Osteocyte (in vitro differentiated cells): Measurements from ENCODE around the gene SPRN. TPM values are rescaled to one million over a fixed set of nuclear protein-coding genes. Genes with fewer than 3 reads are reported as not detected.
A peak's percentile ranks its signal among the peaks of the same experiment; 100 is the strongest.

Source experiments
- DNase-seq: peaks from one replicate; pipeline ENCODE4 v3.0.0; 2021; ENCODE audit warnings: mixed read lengths; ENCODE audit not compliant: unreplicated experiment; ENCODE audit errors: extremely low spot score
- H3K27ac Mint-ChIP-seq: one replicate; pipeline ENCODE4 v1.8.0; 2021; ENCODE audit warnings: mild to moderate bottlenecking, mixed read lengths; ENCODE audit not compliant: unreplicated experiment
- H3K27me3 Mint-ChIP-seq: one replicate; pipeline ENCODE4 v1.8.0; 2021; ENCODE audit warnings: mixed read lengths; ENCODE audit not compliant: unreplicated experiment
- H3K36me3 Mint-ChIP-seq: one replicate; pipeline ENCODE4 v1.8.0; 2021; ENCODE audit warnings: mixed read lengths; ENCODE audit not compliant: unreplicated experiment
- H3K4me1 Mint-ChIP-seq: one replicate; pipeline ENCODE4 v1.8.0; 2021; ENCODE audit warnings: mixed read lengths; ENCODE audit not compliant: unreplicated experiment
- H3K4me3 Mint-ChIP-seq: one replicate; pipeline ENCODE4 v1.8.0; 2021; ENCODE audit warnings: mild to moderate bottlenecking, moderate library complexity, mixed read lengths; ENCODE audit not compliant: unreplicated experiment
- H3K9me3 Mint-ChIP-seq: one replicate; pipeline ENCODE4 v1.8.0; 2021; ENCODE audit warnings: mixed read lengths; ENCODE audit not compliant: unreplicated experiment
- CTCF ChIP-seq: fragments of 200-600 bp; sonication (generic); IDR thresholded peaks from 2 replicates; pipeline ENCODE4 v1.5.0; 2021; ENCODE audit warnings: antibody characterized with exemption, mild to moderate bottlenecking, moderate library complexity
- total RNA-seq: library from RNA; stranded (reverse); gene quantifications from 2 replicates; pipeline ENCODE4 v1.2.1, GENCODE V29; 2021

SPRN gene
- total RNA-seq, 1 donor from 2014 or later: 2.2 TPM

- Mint-ChIP-seq H3K9me3 (peaks cover 9% of the 10 kb centered on the region), H3K36me3 (peaks cover 6% of the 10 kb centered on the region), H3K4me3 (no peak overlapping the region), H3K4me1 (no peaks in the 10 kb centered on the region), H3K27me3 (no peaks in the 10 kb centered on the region), H3K27ac (no peak overlapping the region)
- peak; percentile 71 for DNase-seq
- no peak for TF ChIP-seq CTCF
These were observed 38.3 kb upstream of the SPRN start for GRCh38 chr10:133462512-133463305.

GRCh38 chr10:133461841-133462240, 37.4 kb upstream of the SPRN start:
- Mint-ChIP-seq H3K4me3 (no peak overlapping the region), H3K9me3 (peaks cover 9% of the 10 kb centered on the region), H3K27ac (no peak overlapping the region), H3K27me3 (no peaks in the 10 kb centered on the region), H3K4me1 (no peaks in the 10 kb centered on the region), H3K36me3 (peaks cover 2% of the 10 kb centered on the region)
- no peak for TF ChIP-seq CTCF
- DNase-seq: peak; percentile 68

DNA sequence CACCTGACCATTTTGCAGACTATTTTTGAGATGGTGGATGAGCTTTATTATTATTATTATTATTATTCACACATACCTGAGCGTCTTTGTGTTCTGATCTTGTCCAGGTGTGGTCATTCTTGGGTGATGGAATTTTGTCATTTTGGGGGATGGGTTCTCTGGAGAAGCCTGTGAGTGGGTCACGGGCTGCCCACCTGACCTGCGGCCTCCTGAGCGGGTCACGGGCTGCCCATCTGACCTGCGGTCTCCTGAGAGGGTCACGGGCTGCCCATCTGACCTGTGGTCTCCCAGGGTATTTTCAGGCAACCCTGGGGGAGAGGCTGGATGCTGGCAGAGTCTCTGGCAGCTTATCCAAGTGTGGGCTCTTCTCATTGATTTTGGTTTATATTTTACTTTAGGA, 36.6 kb upstream of the SPRN start:
- Mint-ChIP-seq H3K4me3 (no peak overlapping the region), H3K27ac (no peak overlapping the region), H3K4me1 (no peaks in the 10 kb centered on the region), H3K27me3 (no peaks in the 10 kb centered on the region), H3K36me3 (peaks cover 2% of the 10 kb centered on the region), H3K9me3 (peaks cover 9% of the 10 kb centered on the region)
- DNase-seq: peak; percentile 60
- TF ChIP-seq CTCF: no peak

GRCh38 chr10:133460208-133460769, 35.9 kb upstream of the SPRN start:
- Mint-ChIP-seq H3K4me3 (no peak overlapping the region), H3K36me3 (peaks cover 2% of the 10 kb centered on the region), H3K4me1 (no peaks in the 10 kb centered on the region), H3K9me3 (peaks cover 9% of the 10 kb centered on the region), H3K27ac (no peak overlapping the region), H3K27me3 (no peaks in the 10 kb centered on the region)
- DNase-seq: peak; percentile 60
- TF ChIP-seq CTCF: no peak

- no peak for TF ChIP-seq CTCF
- H3K9me3 Mint-ChIP-seq: peaks cover 9% of the 10 kb centered on the region
- H3K4me1 Mint-ChIP-seq: no peaks in the 10 kb centered on the region
- H3K27me3 Mint-ChIP-seq: no peaks in the 10 kb centered on the region
- DNase-seq: peak; percentile 85
- H3K27ac Mint-ChIP-seq: no peak overlapping the region
- no peak overlapping the region for H3K4me3 Mint-ChIP-seq
- H3K36me3 Mint-ChIP-seq: peaks cover 2% of the 10 kb centered on the region
These were observed 35.2 kb upstream of the SPRN start for GRCh38 chr10:133459454-133460207.
